GM19328 (cell line): Measurements from ENCODE around the gene ANO10.
"Not testable (repeated sequence)": the region's sequence is repeated elsewhere in the genome, so short reads cannot be mapped to it uniquely, and the experiment has no call there.

Experiments
- ATAC-seq: cut with Tn5 transposase; IDR thresholded peaks from one replicate; pipeline ENCODE4 v1.9.1; 2021; ENCODE audit warnings: mild to moderate bottlenecking, moderate library complexity; ENCODE audit not compliant: unreplicated experiment

ANO10 gene

DNA sequence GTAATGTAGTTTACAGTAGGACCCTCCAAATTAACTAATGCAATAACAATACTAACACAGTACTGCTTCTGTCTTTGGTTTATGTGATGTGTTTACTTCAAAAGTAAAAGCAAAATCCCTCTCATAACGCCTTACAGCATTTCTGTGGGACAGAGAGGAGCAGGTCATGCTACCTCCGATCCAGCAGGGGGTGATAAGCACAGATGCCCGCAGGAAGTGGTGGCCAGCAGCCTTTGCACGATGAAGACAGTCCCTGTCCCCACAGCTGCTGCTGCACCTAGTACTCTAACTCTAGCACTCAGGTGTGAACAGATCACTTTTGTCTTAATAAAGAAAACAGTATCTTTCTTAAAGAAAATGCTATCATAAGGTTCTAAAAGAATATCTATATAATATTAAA lies 38.3 kb downstream of the ANO10 start:
- no peak for ATAC-seq

DNA sequence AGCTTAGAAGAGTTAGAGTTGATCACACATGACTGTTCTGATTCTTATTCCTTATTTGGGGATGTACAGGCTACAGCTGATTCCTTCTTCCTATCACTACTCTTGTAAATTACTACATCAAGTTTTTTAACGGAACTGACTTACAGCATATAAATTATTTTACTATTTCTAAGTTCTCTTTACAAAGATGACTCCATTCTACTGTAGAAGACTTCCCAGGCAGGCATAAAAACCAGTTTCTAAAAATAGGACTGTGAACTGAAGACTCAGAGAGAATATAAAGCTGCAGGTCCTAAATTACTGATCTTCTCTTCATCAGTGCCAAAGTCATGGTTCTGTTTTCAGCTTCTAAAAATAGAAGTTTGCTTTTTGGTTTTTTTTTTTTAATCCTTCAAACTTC lies 38.9 kb downstream of the ANO10 start:
- no peak for ATAC-seq

DNA sequence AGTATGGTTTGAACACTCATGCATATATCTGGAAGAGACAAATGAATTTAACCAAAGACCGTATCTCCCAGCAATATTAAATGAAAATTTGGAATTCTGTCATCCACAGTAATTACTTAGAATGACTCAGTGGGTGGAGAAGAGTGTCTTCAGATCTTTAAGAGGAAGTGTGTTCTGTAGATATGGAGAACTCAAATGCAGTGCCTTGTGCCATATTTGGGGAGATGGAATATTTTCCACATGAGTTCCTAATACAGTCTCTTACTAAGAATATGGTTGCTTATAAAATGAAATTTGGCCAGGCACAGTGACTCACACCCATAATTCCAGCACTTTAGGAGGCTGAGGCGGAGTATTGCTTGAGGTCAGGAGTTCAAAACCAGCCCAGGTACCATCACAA lies 40.5 kb downstream of the ANO10 start:
- no peak for ATAC-seq

DNA sequence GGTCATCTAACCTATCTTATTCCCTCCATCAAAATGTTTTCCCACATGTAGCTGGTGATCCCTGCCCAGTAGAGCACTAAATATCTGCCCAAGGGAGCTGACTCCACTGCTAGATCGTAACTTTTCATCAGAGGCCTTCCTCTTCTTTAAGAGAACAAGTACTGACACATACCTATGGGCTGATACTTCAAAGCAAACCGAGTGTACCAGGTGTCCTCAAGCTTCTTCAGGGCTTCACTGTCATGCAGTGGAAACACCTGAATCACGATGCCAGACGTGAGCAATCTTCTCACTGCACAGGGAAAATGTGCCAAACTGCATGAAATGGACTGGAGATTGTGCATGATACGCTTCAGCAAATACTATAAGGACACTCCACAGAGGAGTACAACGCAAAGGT lies 41.6 kb downstream of the ANO10 start:
- no peak for ATAC-seq

DNA sequence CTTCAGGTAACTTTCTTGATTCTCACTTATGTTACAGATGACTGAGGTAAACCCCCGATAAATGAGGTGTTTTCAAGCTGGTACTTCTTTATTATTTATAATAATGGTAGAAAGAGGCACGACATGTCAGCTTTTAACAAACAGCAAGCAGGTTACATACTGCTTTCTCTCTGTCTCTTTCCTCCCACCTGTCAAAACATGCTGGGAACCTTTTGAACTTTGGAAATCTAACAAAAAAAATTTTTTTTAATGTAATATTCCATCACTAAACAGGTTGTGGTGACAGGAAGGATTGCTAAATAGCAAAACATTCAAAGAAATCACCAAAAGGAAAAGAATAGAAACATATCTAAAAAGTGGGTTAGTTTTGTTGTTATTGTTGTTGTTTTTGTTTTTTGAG lies 48.2 kb downstream of the ANO10 start:
- ATAC-seq = no peak

DNA sequence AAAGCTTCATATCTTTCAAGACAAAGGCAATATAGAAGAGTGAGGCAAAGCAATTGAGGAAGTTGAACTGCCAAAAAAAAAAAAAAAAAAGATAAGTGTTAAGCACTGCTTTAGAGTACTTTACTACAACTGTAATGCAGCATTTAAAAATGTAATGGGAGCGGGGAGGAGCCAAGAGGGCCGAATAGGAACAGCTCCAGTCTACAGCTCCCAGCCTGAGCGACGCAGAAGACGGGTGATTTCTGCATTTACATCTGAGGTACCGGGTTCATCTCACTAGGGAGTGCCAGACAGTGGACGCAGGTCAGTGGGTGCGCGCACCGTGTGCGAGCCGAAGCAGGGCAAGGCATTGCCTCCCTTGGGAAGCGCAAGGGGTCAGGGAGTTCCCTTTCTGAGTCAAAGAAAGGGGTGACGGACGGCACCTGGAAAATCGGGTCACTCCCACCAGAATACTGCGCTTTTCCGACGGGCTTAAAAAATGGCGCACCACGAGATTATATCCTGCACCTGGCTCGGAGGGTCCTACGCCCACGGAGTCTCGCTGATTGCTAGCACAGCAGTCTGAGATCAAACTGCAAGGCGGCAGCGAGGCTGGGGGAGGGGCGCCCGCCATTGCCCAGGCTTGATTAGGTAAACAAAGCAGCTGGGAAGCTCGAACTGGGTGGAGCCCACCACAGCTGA lies 56.0 kb downstream of the ANO10 start:
- not testable (repeated sequence) for ATAC-seq

DNA sequence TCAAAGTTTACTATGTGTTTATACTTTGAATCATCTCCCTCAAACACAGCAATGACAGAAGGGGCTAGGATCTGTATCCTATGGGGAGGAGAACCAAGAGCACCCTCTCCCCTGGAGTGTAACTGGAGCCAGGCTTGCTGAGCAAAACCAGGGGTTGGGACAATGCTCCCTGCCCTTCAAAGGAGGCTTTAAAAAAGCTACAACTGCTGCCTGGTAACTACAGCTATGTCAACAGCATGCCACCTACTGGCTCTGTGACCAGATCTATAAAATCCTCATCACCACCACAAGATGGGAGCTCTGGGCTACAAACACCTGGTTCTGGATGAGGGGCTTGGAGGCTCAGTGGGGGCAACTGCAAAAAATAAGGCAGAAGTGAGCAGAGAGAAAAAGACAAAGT lies 61.9 kb downstream of the ANO10 start:
- ATAC-seq = no peak

DNA sequence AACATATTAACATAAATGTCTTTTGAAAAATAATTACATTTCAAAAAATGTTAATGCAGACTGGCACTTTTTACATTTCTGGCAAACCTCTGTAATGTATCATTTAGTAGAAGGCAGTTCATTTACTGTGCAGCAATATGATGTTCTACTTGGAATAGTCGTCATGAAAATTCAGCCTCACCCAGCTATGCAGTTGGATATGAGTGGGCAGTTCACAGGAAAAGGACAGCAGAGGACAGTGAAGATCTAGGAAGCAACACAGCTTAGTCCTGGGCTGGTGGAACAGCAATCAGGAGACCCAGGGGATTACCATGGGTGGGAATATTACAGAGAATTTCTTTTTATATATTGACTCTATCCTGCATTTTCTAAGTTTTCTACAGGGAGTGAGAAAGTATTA lies 63.6 kb downstream of the ANO10 start:
- no peak for ATAC-seq

DNA sequence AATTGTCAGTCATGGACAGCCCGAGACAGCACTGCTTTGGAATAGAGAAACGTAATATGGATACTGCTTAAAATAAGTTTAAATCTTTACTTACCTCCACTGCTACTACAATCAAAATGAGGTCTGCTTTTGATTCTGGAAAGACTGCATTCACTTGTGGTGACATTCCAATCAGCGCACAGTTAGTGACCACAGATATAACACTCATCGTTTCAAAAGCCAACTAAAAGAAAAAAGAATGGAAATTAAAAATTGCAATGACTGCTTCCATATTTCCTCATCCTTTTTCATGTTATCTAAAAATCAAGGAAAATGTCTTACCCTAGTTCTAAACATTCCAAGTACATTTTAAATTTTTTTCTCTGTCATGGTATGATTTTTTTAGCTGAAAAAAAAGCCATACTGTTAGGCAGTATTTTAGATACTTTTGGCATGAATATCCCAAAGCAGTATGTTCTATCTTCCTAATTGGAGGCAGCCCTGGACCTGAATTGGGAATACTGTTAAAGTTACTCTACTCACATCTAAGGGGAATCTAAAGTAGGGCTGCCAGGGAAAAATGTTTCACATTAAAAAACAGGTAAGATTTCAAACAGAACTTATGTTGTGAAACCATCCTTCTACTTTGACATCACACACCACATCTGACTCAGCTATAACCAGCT lies 72.1 kb downstream of the ANO10 start:
- ATAC-seq = no peak

DNA sequence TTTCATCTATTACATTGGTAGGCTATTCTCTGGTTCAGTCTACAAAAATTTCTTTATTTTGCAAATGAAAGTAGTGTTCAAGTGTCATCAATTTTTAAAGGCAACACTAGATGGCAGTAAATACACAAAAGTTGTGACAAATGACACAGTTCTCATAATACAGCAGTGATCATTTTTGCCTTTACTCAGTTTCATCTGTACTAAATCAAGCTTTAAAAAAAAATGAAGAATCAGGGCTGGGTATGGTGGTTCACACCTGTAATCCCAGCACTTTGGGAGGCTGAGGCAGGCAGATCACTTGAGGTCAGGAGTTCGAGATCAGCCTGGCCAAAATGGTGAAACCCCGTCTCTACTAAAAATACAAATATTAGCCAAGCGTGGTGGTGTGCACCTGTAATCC lies 77.5 kb downstream of the ANO10 start:
- ATAC-seq = not testable (repeated sequence)

DNA sequence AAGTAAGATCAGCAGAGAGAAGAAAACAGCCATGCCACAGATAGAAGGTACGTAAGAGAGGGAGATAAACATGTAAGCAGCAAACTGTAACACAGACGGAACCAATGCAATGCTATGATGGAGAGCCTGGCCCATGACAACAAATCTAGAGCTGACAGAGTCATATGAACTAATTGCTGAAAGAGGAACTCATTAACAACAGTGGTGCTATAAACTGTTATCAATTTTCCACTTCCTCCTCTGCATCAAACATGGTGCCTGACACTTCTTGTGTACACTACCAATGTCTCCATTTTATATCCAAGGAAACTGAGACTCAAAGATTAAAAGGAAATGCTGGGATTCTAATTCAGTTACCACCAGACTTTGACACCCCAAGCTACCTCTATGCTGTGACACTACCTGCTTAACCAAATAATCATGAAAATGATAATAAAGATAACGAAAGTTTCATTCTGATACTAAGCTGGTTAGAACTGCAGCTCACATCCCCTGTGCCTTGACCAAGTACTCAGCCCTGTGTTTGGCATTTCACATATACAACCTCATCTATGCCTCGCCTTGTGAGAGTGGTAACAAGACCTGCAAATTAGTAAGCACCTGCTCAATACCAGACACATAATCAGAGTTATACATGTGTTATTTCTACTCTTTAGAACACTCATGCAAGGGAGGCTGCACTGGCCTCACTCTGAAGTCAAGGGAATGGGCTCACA lies 79.3 kb downstream of the ANO10 start:
- no peak for ATAC-seq

DNA sequence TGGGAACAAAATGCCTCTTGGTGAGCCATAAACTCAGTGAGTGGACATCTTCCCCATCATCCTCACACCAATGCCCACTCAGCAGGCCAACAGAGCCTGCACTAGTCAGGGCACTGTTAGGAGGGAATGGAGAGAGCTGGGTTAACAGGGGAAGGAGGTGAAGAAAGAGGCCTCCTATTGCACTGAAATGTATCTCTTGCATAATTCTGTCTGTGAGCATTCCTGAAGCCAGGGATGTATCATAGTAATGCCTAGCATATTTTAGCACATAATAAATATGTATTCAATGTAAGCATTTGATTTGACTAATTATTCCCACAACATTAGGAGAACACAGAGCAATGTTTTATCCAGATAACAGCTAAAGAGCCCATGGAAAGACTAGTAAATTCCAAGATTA lies 81.2 kb downstream of the ANO10 start:
- ATAC-seq = no peak

DNA sequence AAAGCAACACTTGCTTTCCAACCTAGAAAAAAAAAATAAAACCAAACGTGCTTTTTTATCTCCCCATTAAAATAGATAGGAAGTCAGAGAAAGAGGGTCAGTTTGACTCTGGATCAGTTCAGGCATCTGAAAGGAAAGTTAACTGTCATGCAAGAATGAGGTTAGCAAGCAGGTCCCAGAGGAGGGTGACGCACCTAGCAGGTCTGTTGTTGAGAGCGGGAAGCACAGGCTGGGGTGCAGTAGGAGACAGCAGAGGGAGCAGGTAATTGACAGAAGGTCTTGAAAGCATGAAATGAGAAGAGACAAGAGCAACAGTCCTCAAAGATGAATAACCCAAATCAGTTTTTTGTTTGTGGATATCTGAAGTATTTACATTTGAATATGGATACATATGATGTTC lies 82.5 kb downstream of the ANO10 start:
- no peak for ATAC-seq

DNA sequence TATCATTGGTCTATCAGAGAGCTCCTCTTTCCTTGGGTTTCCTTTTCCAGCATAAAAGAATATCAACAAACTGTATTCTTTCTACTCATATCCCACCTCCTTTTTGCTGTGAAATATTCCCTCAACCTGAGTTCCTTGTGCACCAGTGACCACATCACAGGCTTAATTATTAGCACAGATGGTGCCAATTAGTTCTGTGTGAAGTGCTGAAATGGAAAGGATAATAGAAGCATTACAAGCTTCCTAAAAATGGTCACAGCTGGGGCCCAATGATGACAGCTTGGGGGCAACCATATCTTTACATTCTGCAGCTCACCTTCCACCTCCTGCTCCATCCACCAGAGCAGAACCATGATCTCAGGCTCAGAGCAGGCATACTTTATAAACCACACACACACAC lies 84.6 kb downstream of the ANO10 start:
- ATAC-seq = no peak

DNA sequence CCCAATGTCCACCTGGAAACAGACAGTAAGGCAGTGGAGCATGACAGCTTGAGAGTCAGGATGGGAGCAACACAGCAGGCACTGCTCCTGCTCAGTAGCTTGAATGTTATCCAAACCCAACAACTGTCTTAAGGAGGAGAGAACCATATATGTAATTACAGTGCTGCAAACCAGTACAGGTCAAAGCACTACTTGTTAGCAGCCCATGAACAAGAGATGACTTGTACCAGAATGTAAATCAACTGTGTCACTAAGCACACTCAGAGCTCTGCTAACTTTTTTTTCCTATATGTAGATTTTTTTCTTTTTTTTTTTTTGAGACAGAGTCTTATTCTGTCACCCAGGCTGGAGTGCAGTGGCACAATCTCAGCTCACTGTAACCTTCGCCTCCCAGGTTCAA lies 87.1 kb downstream of the ANO10 start:
- no peak for ATAC-seq

DNA sequence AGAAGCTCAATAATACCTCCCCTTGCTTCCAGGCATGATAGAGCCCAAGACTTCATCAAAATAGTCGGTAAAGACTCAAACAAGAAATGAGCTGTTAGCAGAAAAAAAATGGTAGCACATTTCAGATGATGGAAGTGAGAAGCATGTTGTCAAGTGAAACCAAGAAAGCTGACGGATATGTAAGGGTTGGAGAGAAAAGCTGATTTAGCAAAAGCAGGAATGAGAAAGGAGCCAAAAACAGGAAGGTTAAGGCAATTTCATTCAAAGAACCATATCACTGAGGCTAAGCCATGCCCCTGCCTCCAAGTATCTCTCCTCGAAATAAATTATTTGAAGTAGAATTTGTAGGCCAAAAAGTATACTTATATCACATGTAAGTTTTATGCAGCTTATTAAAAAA lies 88.8 kb downstream of the ANO10 start:
- ATAC-seq = no peak

DNA sequence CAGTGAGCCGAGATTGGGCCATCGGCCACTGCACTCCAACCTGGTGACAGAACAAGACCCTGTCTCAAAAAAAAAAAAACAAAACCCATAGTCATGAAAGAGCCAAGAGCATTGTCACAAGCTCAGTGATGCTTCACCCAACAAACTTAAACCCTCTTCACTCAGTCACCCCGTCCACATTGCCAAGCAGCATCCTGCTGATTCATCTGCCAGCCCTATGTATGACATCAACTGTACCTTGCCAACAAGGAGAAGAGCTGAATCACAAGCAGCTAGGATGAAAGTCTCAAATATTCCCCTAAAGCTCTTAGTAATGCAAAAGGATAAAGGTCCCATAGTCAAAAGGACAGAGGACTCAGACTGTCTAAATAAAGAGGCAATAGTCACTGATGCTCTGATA lies 90.0 kb downstream of the ANO10 start:
- ATAC-seq = no peak

DNA sequence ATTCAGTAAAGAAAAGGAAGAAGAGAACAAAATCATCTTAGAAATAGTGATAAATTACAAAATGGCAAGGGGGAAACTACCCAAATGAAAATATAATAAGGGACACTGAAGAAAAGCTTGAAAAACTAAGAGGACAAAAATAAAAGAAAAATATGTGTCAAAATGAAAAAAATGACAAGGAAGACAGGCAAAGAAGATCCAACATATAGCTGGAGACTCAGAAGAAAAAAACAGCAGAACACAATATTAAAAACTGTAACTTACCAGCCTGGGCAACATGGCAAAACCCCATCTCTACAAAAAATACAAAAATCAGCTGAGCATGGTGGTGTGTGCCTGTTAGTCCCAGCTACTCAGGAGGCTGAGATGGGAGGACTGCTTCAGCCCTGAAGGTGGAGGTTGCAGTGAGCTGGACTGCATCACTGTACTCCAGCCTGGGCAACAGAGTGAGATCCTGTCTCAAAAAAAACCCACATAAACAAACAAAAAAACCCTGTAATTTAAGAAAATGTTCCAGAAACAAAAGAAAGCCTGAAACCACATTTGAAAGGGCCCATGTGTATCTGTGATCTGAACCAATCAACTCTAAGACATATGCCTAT lies 93.2 kb downstream of the ANO10 start:
- ATAC-seq = no peak

DNA sequence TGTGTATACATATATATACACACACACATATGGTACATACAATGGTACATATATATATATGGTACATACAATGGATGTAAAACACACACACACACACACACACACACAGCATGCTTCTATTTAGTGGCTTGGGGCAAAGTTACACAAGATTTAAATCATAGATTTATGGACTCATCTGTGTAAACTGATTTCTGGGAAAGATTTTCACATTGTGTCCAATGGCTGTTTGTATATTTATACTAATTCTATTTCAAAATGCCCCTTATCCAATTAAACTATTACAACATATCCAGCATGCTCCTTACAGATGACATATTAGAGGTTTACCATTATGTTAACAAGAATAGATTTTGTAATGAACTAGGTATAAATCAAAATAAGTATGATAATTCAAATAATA lies 94.9 kb downstream of the ANO10 start:
- no peak for ATAC-seq

DNA sequence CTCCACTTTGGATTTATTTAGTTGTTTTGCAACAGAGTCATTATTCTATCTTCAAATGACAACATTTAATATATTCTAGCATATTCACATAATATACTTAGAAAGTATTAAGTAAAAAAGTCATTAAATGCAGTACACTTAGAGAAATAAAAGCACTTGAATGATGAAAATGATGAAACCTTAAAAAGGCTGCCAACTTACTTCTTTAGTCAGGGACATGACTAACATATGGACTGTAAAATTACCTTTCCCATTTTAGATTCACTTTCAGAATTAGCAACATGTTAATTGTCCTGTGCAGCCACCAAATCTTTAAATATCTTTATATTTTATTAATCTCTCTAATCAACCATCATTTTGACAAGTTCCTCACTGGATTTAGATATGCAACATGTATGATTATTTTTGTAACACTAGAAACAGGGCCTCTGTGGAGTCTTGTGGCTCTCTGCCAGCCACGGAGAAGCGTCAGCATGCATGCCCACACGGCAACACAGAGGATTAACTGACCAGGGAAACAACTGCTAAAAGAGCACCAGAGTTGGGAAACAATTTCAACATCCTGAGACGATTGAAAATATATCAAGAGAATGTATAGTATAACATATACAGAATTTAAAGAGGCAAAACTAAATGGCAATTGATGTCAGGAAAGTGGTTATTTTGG lies 95.7 kb downstream of the ANO10 start:
- no peak for ATAC-seq

DNA sequence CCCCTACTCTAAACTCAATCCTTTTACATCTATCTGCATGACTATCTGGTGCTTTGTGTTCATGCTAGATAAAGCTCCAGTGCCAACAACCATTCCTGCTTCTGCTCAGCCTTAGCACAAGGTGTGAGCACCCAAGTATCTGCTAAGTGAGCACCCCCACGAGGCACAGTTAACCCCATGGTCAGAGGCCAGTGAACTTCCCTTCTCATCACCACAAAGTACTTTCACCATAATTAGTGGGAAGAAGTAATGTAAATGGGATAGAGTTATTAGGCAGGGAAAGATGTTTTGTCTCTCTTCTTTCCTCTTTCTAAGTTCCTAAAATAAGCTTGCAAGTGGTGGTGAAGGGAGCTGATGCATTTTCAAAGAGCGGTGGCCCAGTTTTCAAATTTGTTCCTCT lies 96.4 kb downstream of the ANO10 start:
- ATAC-seq = no peak
